ENCODE data around the gene TIMM23. TPM values are rescaled to one million over a fixed set of nuclear protein-coding genes. Genes with fewer than 3 reads are reported as not detected.
A peak's percentile ranks its signal among the peaks of the same experiment; 100 is the strongest.

TIMM23 gene
- total RNA-seq, 1 experiment from 2014 or later = 99.0 TPM

DNA sequence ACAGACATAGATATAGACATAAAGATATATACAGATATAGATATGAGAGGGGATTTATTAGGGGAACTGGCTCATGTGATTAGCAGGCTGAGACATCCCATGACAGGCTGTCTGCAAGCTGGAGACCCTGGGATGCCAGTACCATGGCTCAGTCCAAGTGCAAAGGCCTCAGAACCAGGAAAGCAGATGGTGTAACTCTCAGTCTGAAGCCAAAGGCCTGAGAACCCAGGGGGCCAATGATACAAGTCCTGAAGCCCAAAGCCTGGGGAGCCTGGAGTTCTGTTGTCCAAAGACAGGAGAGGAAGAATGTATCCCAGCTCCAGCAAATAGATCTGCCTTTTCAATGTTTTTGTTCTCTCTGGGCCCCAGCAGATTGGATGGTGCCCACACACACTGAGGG lies 52.7 kb downstream of the TIMM23 start (continued):
- TF ChIP-seq GRHL2 (CRISPR knock-in tag; IDR thresholded peaks at IDR 0.05; ENCODE audit: insufficient replicate concordance, severe bottlenecking) (no peak), NR1H2 (CRISPR knock-in tag; IDR thresholded peaks at IDR 0.05) (no peak), ZNF396 (CRISPR knock-in tag; IDR thresholded peaks at IDR 0.05; ENCODE audit: borderline replicate concordance) (no peak), ETV6 (CRISPR knock-in tag; IDR thresholded peaks at IDR 0.05) (no peak), RELA (CRISPR knock-in tag; IDR thresholded peaks at IDR 0.05; ENCODE audit: borderline replicate concordance) (no peak), PRRX2 (CRISPR knock-in tag; IDR thresholded peaks at IDR 0.05) (no peak)
- TF ChIP-seq, protein P1, sequence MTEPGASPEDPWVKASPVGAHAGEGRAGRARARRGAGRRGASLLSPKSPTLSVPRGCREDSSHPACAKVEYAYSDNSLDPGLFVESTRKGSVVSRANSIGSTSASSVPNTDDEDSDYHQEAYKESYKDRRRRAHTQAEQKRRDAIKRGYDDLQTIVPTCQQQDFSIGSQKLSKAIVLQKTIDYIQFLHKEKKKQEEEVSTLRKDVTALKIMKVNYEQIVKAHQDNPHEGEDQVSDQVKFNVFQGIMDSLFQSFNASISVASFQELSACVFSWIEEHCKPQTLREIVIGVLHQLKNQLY (CRISPR knock-in tag; IDR thresholded peaks at IDR 0.05) = no peak
- TF ChIP-seq, protein P2, sequence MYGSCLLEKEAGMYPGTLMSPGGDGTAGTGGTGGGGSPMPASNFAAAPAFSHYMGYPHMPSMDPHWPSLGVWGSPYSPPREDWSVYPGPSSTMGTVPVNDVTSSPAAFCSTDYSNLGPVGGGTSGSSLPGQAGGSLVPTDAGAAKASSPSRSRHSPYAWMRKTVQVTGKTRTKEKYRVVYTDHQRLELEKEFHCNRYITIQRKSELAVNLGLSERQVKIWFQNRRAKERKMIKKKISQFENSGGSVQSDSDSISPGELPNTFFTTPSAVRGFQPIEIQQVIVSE (CRISPR knock-in tag; IDR thresholded peaks at IDR 0.05; ENCODE audit: borderline replicate concordance) = no peak

DNA sequence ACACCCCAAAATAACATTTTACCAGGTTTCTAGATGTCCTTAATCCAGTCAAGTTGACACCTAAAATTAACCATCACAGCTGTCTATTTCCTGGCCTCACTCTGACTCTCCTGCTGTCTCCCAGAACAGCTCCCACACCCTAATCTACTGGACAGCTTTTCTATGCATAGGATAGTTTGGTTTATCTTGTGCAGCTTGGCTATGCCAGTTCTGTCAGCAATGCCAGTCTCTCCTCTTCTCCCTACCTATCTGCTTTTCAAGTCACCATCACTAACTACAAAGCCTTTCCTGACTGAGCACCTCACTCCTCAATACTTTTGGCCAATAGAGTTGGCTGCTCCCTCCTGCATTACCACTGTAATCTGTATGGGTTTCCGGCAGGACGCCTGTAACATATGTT lies 53.1 kb downstream of the TIMM23 start:
- CTCF ChIA-PET = no interaction called here
- ATAC-seq = no peak
- no peak overlapping the region for H3K4me3 Mint-ChIP-seq

DNA sequence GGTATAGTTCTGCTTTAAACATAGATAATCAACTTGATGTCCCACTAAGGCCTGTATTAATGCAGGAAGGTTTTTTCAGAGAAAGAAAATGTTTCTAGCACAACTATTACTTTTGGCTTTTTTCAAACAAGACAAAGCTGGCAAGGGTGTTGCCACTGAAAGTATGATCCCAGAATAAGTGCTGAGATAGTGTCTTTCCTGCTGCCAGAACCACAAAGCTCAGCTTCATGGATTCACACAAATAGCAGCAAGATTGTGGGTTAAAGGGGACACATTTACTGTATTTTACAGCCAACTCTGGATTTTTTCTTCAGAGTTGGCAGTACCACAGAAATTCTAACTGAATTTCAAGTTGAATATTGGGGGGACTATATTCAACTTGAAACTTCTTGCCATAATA lies 53.8 kb downstream of the TIMM23 start:
- ChIA-PET CTCF (no interaction called here), POLR2A (no interaction called here)
- no peak overlapping the region for H3K4me3 Mint-ChIP-seq
- H3K4me1 Mint-ChIP-seq = peaks cover 39% of the 10 kb centered on the region
- no peaks in the 10 kb centered on the region for H3K27me3 Mint-ChIP-seq (ENCODE audit: low read depth)
- no peak overlapping the region for H3K27ac Mint-ChIP-seq
- TF ChIP-seq, protein P3, sequence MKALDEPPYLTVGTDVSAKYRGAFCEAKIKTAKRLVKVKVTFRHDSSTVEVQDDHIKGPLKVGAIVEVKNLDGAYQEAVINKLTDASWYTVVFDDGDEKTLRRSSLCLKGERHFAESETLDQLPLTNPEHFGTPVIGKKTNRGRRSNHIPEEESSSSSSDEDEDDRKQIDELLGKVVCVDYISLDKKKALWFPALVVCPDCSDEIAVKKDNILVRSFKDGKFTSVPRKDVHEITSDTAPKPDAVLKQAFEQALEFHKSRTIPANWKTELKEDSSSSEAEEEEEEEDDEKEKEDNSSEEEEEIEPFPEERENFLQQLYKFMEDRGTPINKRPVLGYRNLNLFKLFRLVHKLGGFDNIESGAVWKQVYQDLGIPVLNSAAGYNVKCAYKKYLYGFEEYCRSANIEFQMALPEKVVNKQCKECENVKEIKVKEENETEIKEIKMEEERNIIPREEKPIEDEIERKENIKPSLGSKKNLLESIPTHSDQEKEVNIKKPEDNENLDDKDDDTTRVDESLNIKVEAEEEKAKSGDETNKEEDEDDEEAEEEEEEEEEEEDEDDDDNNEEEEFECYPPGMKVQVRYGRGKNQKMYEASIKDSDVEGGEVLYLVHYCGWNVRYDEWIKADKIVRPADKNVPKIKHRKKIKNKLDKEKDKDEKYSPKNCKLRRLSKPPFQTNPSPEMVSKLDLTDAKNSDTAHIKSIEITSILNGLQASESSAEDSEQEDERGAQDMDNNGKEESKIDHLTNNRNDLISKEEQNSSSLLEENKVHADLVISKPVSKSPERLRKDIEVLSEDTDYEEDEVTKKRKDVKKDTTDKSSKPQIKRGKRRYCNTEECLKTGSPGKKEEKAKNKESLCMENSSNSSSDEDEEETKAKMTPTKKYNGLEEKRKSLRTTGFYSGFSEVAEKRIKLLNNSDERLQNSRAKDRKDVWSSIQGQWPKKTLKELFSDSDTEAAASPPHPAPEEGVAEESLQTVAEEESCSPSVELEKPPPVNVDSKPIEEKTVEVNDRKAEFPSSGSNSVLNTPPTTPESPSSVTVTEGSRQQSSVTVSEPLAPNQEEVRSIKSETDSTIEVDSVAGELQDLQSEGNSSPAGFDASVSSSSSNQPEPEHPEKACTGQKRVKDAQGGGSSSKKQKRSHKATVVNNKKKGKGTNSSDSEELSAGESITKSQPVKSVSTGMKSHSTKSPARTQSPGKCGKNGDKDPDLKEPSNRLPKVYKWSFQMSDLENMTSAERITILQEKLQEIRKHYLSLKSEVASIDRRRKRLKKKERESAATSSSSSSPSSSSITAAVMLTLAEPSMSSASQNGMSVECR (CRISPR knock-in tag; IDR thresholded peaks at IDR 0.05; ENCODE audit: borderline replicate concordance) = no peak
- no peaks in the 10 kb centered on the region for H3K36me3 Mint-ChIP-seq
- no peaks in the 10 kb centered on the region for H3K9me3 Mint-ChIP-seq
- ATAC-seq = no peak
- no peak for DNase-seq (ENCODE audit: low spot score)

More for the DNA sequence above, 53.1 kb downstream of the TIMM23 start:
- no peaks in the 10 kb centered on the region for H3K9me3 Mint-ChIP-seq
- H3K27ac Mint-ChIP-seq = peak overlapping the region; percentile 57; the same call in 1 of the 2 replicates
- POLR2A ChIA-PET = interaction anchor here (0.6 kb wide), 1 partner anchor 35 kb away, joined by 4 read pairs; no protein-coding TSS in a partner anchor
- H3K27me3 Mint-ChIP-seq (ENCODE audit: low read depth) = no peaks in the 10 kb centered on the region
- DNase-seq (ENCODE audit: low spot score) = no peak
- no peaks in the 10 kb centered on the region for H3K36me3 Mint-ChIP-seq
- H3K4me1 Mint-ChIP-seq = peaks cover 42% of the 10 kb centered on the region
- TF ChIP-seq FOXK1 (CRISPR knock-in tag; IDR thresholded peaks at IDR 0.05) (no peak), FOXP1 (CRISPR knock-in tag; IDR thresholded peaks at IDR 0.05; ENCODE audit: borderline replicate concordance) (no peak), ZNF219 (CRISPR knock-in tag; IDR thresholded peaks at IDR 0.05; ENCODE audit: borderline replicate concordance) (no peak), SMAD3 (CRISPR knock-in tag; IDR thresholded peaks at IDR 0.05; ENCODE audit: borderline replicate concordance) (no peak)
- TF ChIP-seq, protein P4, sequence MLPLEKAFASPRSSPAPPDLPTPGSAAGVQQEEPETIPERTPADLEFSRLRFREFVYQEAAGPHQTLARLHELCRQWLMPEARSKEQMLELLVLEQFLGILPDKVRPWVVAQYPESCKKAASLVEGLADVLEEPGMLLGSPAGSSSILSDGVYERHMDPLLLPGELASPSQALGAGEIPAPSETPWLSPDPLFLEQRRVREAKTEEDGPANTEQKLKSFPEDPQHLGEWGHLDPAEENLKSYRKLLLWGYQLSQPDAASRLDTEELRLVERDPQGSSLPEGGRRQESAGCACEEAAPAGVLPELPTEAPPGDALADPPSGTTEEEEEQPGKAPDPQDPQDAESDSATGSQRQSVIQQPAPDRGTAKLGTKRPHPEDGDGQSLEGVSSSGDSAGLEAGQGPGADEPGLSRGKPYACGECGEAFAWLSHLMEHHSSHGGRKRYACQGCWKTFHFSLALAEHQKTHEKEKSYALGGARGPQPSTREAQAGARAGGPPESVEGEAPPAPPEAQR (CRISPR knock-in tag; IDR thresholded peaks at IDR 0.05) = no peak

Data from WTC11 (cell line).